Measurements from ENCODE around the gene RICTOR.

RICTOR gene

GRCh38 chr5:39119404-39120051 lies 45.3 kb upstream of the RICTOR start:
- Histone ChIP-seq H3K4me3 (ENCODE audit: low read length) (no peak overlapping the region), H2AK5ac (ENCODE audit: low read length) (no peak overlapping the region)
- DNase-seq, result no peak

GRCh38 chr5:39118638-39119037 lies 44.4 kb upstream of the RICTOR start:
- no peaks in the 10 kb centered on the region for H3K36me3 ChIP-seq (ENCODE audit: control insufficient read depth, insufficient read depth, low read length)
- no peaks in the 10 kb centered on the region for H3K4me1 ChIP-seq (ENCODE audit: control insufficient read depth, low read depth, low read length)
- H2AK5ac ChIP-seq (ENCODE audit: low read length), result no peak overlapping the region
- H3K18ac ChIP-seq (ENCODE audit: low read length), result no peak overlapping the region
- no peak overlapping the region for H3K56ac ChIP-seq (ENCODE audit: low read length)
- H4K5ac ChIP-seq (ENCODE audit: low read length), result no peak overlapping the region
- H2BK5ac ChIP-seq (ENCODE audit: low read length), result no peak overlapping the region
- no peaks in the 10 kb centered on the region for H3K79me1 ChIP-seq (ENCODE audit: low read length)
- no peak for DNase-seq
- no CpG with 5 or more reads among the region's 2 CpGs for WGBS (ENCODE audit: extremely low coverage, insufficient coverage, low lambda C conversion rate)
- H3K27ac ChIP-seq (ENCODE audit: low read depth, low read length), result no peak overlapping the region
- H3K4me3 ChIP-seq (ENCODE audit: low read length), result no peak overlapping the region
- H3K27me3 ChIP-seq (ENCODE audit: insufficient read depth, low read length, poor library complexity), result no peaks in the 10 kb centered on the region
- H2BK15ac ChIP-seq (replicated peaks; ENCODE audit: low read depth), result no peak overlapping the region
- H4K8ac ChIP-seq (ENCODE audit: low read depth, low read length), result no peak overlapping the region
- no peak overlapping the region for H2BK120ac ChIP-seq (ENCODE audit: low read depth, low read length)
- no peak overlapping the region for H3K23ac ChIP-seq (ENCODE audit: low read length)
- H3K4ac ChIP-seq (ENCODE audit: low read depth, low read length), result no peak overlapping the region
- H3K79me2 ChIP-seq (ENCODE audit: control insufficient read depth, insufficient read depth, low read length), result no peaks in the 10 kb centered on the region
- no peak overlapping the region for H3K4me2 ChIP-seq (ENCODE audit: low read length)
- H3K9ac ChIP-seq (ENCODE audit: low read length), result no peak overlapping the region

More at GRCh38 chr5:39119404-39120051, 45.3 kb upstream of the RICTOR start:
- Histone ChIP-seq H3K27ac (ENCODE audit: low read depth, low read length) (no peak overlapping the region), H3K79me2 (ENCODE audit: control insufficient read depth, insufficient read depth, low read length) (no peaks in the 10 kb centered on the region), H3K4me2 (ENCODE audit: low read length) (no peak overlapping the region), H4K5ac (ENCODE audit: low read length) (no peak overlapping the region), H2BK15ac (replicated peaks; ENCODE audit: low read depth) (no peak overlapping the region), H2BK5ac (ENCODE audit: low read length) (no peak overlapping the region), H3K4me1 (ENCODE audit: control insufficient read depth, low read depth, low read length) (no peaks in the 10 kb centered on the region), H3K79me1 (ENCODE audit: low read length) (no peaks in the 10 kb centered on the region), H3K27me3 (ENCODE audit: insufficient read depth, low read length, poor library complexity) (no peaks in the 10 kb centered on the region), H3K23ac (ENCODE audit: low read length) (no peak overlapping the region), H4K8ac (ENCODE audit: low read depth, low read length) (no peak overlapping the region), H3K9ac (ENCODE audit: low read length) (no peak overlapping the region), H3K56ac (ENCODE audit: low read length) (no peak overlapping the region), H3K4ac (ENCODE audit: low read depth, low read length) (no peak overlapping the region), H3K18ac (ENCODE audit: low read length) (no peak overlapping the region), H2BK120ac (ENCODE audit: low read depth, low read length) (no peak overlapping the region), H3K36me3 (ENCODE audit: control insufficient read depth, insufficient read depth, low read length) (no peaks in the 10 kb centered on the region)
- WGBS (ENCODE audit: extremely low coverage, insufficient coverage, low lambda C conversion rate), result no CpG with 5 or more reads among the region's 3 CpGs

- no peak for DNase-seq
Measured at GRCh38 chr5:39117401-39117800, 43.2 kb upstream of the RICTOR start.

GRCh38 chr5:39116344-39117170 lies 42.4 kb upstream of the RICTOR start:
- H3K56ac ChIP-seq (ENCODE audit: low read length), result no peak overlapping the region
- H3K27ac ChIP-seq (ENCODE audit: low read depth, low read length), result no peak overlapping the region
- no peaks in the 10 kb centered on the region for H3K79me1 ChIP-seq (ENCODE audit: low read length)
- H3K27me3 ChIP-seq (ENCODE audit: insufficient read depth, low read length, poor library complexity), result no peaks in the 10 kb centered on the region
- no CpG with 5 or more reads among the region's 3 CpGs for WGBS (ENCODE audit: extremely low coverage, insufficient coverage, low lambda C conversion rate)
- H3K79me2 ChIP-seq (ENCODE audit: control insufficient read depth, insufficient read depth, low read length), result no peaks in the 10 kb centered on the region
- no peak for DNase-seq
- no peak overlapping the region for H3K23ac ChIP-seq (ENCODE audit: low read length)
- H2BK120ac ChIP-seq (ENCODE audit: low read depth, low read length), result no peak overlapping the region
- no peak overlapping the region for H3K4me2 ChIP-seq (ENCODE audit: low read length)
- H4K5ac ChIP-seq (ENCODE audit: low read length), result no peak overlapping the region
- H3K18ac ChIP-seq (ENCODE audit: low read length), result no peak overlapping the region
- H3K4me3 ChIP-seq (ENCODE audit: low read length), result no peak overlapping the region
- H4K8ac ChIP-seq (ENCODE audit: low read depth, low read length), result no peak overlapping the region
- no peak overlapping the region for H2BK5ac ChIP-seq (ENCODE audit: low read length)
- no peaks in the 10 kb centered on the region for H3K4me1 ChIP-seq (ENCODE audit: control insufficient read depth, low read depth, low read length)
- H2BK15ac ChIP-seq (replicated peaks; ENCODE audit: low read depth), result no peak overlapping the region
- no peak overlapping the region for H3K9ac ChIP-seq (ENCODE audit: low read length)
- H2AK5ac ChIP-seq (ENCODE audit: low read length), result no peak overlapping the region
- H3K36me3 ChIP-seq (ENCODE audit: control insufficient read depth, insufficient read depth, low read length), result no peaks in the 10 kb centered on the region
- no peak overlapping the region for H3K4ac ChIP-seq (ENCODE audit: low read depth, low read length)

More at GRCh38 chr5:39117401-39117800, 43.2 kb upstream of the RICTOR start:
- Histone ChIP-seq H3K4me2 (ENCODE audit: low read length) (no peak overlapping the region), H2AK5ac (ENCODE audit: low read length) (no peak overlapping the region), H3K23ac (ENCODE audit: low read length) (no peak overlapping the region), H3K4me3 (ENCODE audit: low read length) (no peak overlapping the region), H4K5ac (ENCODE audit: low read length) (no peak overlapping the region), H3K4ac (ENCODE audit: low read depth, low read length) (no peak overlapping the region), H3K4me1 (ENCODE audit: control insufficient read depth, low read depth, low read length) (no peaks in the 10 kb centered on the region), H3K18ac (ENCODE audit: low read length) (no peak overlapping the region), H3K36me3 (ENCODE audit: control insufficient read depth, insufficient read depth, low read length) (no peaks in the 10 kb centered on the region), H3K56ac (ENCODE audit: low read length) (no peak overlapping the region), H2BK5ac (ENCODE audit: low read length) (no peak overlapping the region), H3K27me3 (ENCODE audit: insufficient read depth, low read length, poor library complexity) (no peaks in the 10 kb centered on the region), H4K8ac (ENCODE audit: low read depth, low read length) (no peak overlapping the region), H2BK15ac (replicated peaks; ENCODE audit: low read depth) (no peak overlapping the region), H3K9ac (ENCODE audit: low read length) (no peak overlapping the region), H3K79me1 (ENCODE audit: low read length) (no peaks in the 10 kb centered on the region), H3K27ac (ENCODE audit: low read depth, low read length) (no peak overlapping the region), H3K79me2 (ENCODE audit: control insufficient read depth, insufficient read depth, low read length) (no peaks in the 10 kb centered on the region), H2BK120ac (ENCODE audit: low read depth, low read length) (no peak overlapping the region)
- WGBS (ENCODE audit: extremely low coverage, insufficient coverage, low lambda C conversion rate), result no CpG with 5 or more reads among the region's 2 CpGs

- H3K79me2 ChIP-seq (ENCODE audit: control insufficient read depth, insufficient read depth, low read length), result no peaks in the 10 kb centered on the region
- no peak for DNase-seq
- no peak overlapping the region for H3K56ac ChIP-seq (ENCODE audit: low read length)
- H4K5ac ChIP-seq (ENCODE audit: low read length), result no peak overlapping the region
- no peak overlapping the region for H3K27ac ChIP-seq (ENCODE audit: low read depth, low read length)
- H2BK15ac ChIP-seq (replicated peaks; ENCODE audit: low read depth), result no peak overlapping the region
- no peak overlapping the region for H3K18ac ChIP-seq (ENCODE audit: low read length)
- WGBS (ENCODE audit: extremely low coverage, insufficient coverage, low lambda C conversion rate), result no CpG with 5 or more reads among the region's 5 CpGs
- no peaks in the 10 kb centered on the region for H3K4me1 ChIP-seq (ENCODE audit: control insufficient read depth, low read depth, low read length)
- no peak overlapping the region for H3K9ac ChIP-seq (ENCODE audit: low read length)
- H2BK120ac ChIP-seq (ENCODE audit: low read depth, low read length), result no peak overlapping the region
- H3K27me3 ChIP-seq (ENCODE audit: insufficient read depth, low read length, poor library complexity), result no peaks in the 10 kb centered on the region
- no peak overlapping the region for H3K4me3 ChIP-seq (ENCODE audit: low read length)
- H3K4me2 ChIP-seq (ENCODE audit: low read length), result no peak overlapping the region
- no peak overlapping the region for H2AK5ac ChIP-seq (ENCODE audit: low read length)
- no peaks in the 10 kb centered on the region for H3K36me3 ChIP-seq (ENCODE audit: control insufficient read depth, insufficient read depth, low read length)
- no peak overlapping the region for H3K23ac ChIP-seq (ENCODE audit: low read length)
- H3K79me1 ChIP-seq (ENCODE audit: low read length), result no peaks in the 10 kb centered on the region
- H4K8ac ChIP-seq (ENCODE audit: low read depth, low read length), result no peak overlapping the region
- H3K4ac ChIP-seq (ENCODE audit: low read depth, low read length), result no peak overlapping the region
- no peak overlapping the region for H2BK5ac ChIP-seq (ENCODE audit: low read length)
Measured at GRCh38 chr5:39115644-39116343, 41.6 kb upstream of the RICTOR start.

Data from mesendoderm (in vitro differentiated cells).